Measurements from ENCODE around the gene PPIF. TPM values are rescaled to one million over a fixed set of nuclear protein-coding genes. Genes with fewer than 3 reads are reported as not detected.

Gene PPIF
- total RNA-seq, 1 experiment from 2014 or later = 80.9 TPM

- no peak for DNase-seq (ENCODE audit: low spot score)
- no peaks in the 10 kb centered on the region for H3K36me3 Mint-ChIP-seq
These were observed 23.7 kb upstream of the PPIF start for GRCh38 chr10:79323602-79324001.

More at GRCh38 chr10:79323602-79324001, 23.7 kb upstream of the PPIF start:
- no peaks in the 10 kb centered on the region; the same call in 1 of the 2 replicates for H3K27me3 Mint-ChIP-seq (ENCODE audit: low read depth)
- ATAC-seq = no peak
- CTCF ChIA-PET = interaction anchor here (1.0 to 3.0 kb wide), 2 partner anchors 23 to 51 kb away, joined by 4 to 9 read pairs; partner anchors contain the start of gene PPIF
- POLR2A ChIA-PET = no interaction called here
- H3K4me1 Mint-ChIP-seq = peaks cover 4% of the 10 kb centered on the region
- peaks cover 10% of the 10 kb centered on the region for H3K9me3 Mint-ChIP-seq
- H3K4me3 Mint-ChIP-seq = no peak overlapping the region
- TF ChIP-seq TEAD4 (CRISPR knock-in tag; IDR thresholded peaks at IDR 0.05) (no peak), ATF6 (CRISPR knock-in tag; IDR thresholded peaks at IDR 0.05) (no peak), ZNF423 (CRISPR knock-in tag; IDR thresholded peaks at IDR 0.05) (no peak), FOXP1 (CRISPR knock-in tag; IDR thresholded peaks at IDR 0.05; ENCODE audit: borderline replicate concordance) (no peak), EMX1 (CRISPR knock-in tag; IDR thresholded peaks at IDR 0.05) (no peak), ZNF317 (CRISPR knock-in tag; IDR thresholded peaks at IDR 0.05; ENCODE audit: borderline replicate concordance, low read depth) (no peak), SMAD4 (CRISPR knock-in tag; IDR thresholded peaks at IDR 0.05) (no peak), AFF4 (CRISPR knock-in tag; IDR thresholded peaks at IDR 0.05; ENCODE audit: borderline replicate concordance) (no peak), ZNF121 (CRISPR knock-in tag; IDR thresholded peaks at IDR 0.05) (no peak), MXD4 (CRISPR knock-in tag; IDR thresholded peaks at IDR 0.05; ENCODE audit: borderline replicate concordance) (no peak), PRRX2 (CRISPR knock-in tag; IDR thresholded peaks at IDR 0.05) (no peak)
- TF ChIP-seq, protein P1, sequence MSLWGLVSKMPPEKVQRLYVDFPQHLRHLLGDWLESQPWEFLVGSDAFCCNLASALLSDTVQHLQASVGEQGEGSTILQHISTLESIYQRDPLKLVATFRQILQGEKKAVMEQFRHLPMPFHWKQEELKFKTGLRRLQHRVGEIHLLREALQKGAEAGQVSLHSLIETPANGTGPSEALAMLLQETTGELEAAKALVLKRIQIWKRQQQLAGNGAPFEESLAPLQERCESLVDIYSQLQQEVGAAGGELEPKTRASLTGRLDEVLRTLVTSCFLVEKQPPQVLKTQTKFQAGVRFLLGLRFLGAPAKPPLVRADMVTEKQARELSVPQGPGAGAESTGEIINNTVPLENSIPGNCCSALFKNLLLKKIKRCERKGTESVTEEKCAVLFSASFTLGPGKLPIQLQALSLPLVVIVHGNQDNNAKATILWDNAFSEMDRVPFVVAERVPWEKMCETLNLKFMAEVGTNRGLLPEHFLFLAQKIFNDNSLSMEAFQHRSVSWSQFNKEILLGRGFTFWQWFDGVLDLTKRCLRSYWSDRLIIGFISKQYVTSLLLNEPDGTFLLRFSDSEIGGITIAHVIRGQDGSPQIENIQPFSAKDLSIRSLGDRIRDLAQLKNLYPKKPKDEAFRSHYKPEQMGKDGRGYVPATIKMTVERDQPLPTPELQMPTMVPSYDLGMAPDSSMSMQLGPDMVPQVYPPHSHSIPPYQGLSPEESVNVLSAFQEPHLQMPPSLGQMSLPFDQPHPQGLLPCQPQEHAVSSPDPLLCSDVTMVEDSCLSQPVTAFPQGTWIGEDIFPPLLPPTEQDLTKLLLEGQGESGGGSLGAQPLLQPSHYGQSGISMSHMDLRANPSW (CRISPR knock-in tag; conservative IDR thresholded peaks at IDR 0.05; ENCODE audit: low read depth) = no peak
- TF ChIP-seq, protein P2, sequence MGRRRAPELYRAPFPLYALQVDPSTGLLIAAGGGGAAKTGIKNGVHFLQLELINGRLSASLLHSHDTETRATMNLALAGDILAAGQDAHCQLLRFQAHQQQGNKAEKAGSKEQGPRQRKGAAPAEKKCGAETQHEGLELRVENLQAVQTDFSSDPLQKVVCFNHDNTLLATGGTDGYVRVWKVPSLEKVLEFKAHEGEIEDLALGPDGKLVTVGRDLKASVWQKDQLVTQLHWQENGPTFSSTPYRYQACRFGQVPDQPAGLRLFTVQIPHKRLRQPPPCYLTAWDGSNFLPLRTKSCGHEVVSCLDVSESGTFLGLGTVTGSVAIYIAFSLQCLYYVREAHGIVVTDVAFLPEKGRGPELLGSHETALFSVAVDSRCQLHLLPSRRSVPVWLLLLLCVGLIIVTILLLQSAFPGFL (CRISPR knock-in tag; IDR thresholded peaks at IDR 0.05; ENCODE audit: borderline replicate concordance) = no peak
- TF ChIP-seq, protein P3, sequence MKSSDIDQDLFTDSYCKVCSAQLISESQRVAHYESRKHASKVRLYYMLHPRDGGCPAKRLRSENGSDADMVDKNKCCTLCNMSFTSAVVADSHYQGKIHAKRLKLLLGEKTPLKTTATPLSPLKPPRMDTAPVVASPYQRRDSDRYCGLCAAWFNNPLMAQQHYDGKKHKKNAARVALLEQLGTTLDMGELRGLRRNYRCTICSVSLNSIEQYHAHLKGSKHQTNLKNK (CRISPR knock-in tag; IDR thresholded peaks at IDR 0.05) = no peak
- TF ChIP-seq, protein P4, sequence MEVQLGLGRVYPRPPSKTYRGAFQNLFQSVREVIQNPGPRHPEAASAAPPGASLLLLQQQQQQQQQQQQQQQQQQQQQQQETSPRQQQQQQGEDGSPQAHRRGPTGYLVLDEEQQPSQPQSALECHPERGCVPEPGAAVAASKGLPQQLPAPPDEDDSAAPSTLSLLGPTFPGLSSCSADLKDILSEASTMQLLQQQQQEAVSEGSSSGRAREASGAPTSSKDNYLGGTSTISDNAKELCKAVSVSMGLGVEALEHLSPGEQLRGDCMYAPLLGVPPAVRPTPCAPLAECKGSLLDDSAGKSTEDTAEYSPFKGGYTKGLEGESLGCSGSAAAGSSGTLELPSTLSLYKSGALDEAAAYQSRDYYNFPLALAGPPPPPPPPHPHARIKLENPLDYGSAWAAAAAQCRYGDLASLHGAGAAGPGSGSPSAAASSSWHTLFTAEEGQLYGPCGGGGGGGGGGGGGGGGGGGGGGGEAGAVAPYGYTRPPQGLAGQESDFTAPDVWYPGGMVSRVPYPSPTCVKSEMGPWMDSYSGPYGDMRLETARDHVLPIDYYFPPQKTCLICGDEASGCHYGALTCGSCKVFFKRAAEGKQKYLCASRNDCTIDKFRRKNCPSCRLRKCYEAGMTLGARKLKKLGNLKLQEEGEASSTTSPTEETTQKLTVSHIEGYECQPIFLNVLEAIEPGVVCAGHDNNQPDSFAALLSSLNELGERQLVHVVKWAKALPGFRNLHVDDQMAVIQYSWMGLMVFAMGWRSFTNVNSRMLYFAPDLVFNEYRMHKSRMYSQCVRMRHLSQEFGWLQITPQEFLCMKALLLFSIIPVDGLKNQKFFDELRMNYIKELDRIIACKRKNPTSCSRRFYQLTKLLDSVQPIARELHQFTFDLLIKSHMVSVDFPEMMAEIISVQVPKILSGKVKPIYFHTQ (CRISPR knock-in tag; IDR thresholded peaks at IDR 0.05) = no peak
- TF ChIP-seq, protein P5, sequence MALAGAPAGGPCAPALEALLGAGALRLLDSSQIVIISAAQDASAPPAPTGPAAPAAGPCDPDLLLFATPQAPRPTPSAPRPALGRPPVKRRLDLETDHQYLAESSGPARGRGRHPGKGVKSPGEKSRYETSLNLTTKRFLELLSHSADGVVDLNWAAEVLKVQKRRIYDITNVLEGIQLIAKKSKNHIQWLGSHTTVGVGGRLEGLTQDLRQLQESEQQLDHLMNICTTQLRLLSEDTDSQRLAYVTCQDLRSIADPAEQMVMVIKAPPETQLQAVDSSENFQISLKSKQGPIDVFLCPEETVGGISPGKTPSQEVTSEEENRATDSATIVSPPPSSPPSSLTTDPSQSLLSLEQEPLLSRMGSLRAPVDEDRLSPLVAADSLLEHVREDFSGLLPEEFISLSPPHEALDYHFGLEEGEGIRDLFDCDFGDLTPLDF (CRISPR knock-in tag; IDR thresholded peaks at IDR 0.05) = no peak
- H3K27ac Mint-ChIP-seq = no peak overlapping the region

Data from WTC11 (cell line).